Measurements from ENCODE around the gene ALG9. TPM values are rescaled to one million over a fixed set of nuclear protein-coding genes. Genes with fewer than 3 reads are reported as not detected.

ALG9 gene
- total and polyA plus RNA-seq, 2 of the 4 experiments (the other 2 are of a cell fraction), result 20.7 to 35.7 TPM

- Histone ChIP-seq H3K14ac (replicated peaks; ENCODE audit: low read depth, low read length) (no peak overlapping the region), H2BK20ac (ENCODE audit: low read depth, low read length) (no peak overlapping the region), H4K8ac (ENCODE audit: low read depth in 2 of 2, low read length in 2 of 2) (no peak overlapping the region; a peak in 1 of 4 replicates), H3K27me3 (ENCODE audit: control insufficient read depth, insufficient read depth, low read length) (no peaks in the 10 kb centered on the region), H3K23ac (ENCODE audit: low read depth, low read length) (no peak overlapping the region), H3K36me3 (ENCODE audit: control insufficient read depth, insufficient read depth, low read length) (peaks cover 5% of the 10 kb centered on the region), H2BK15ac (ENCODE audit: low read depth, low read length) (no peak overlapping the region), H3K9me1 (ENCODE audit: insufficient read depth, low read length) (peaks cover 4% of the 10 kb centered on the region; the same call in 1 of the 2 replicates), H3K79me1 (ENCODE audit: low read depth in 1 of 2, low read length in 2 of 2) (peaks cover 3 to 19% of the 10 kb centered on the region in 2 experiments; a peak in 3 of 4 replicates), H3K4me3 (ENCODE audit: insufficient read depth, low read depth, low read length) (no peak overlapping the region), H3K27ac (ENCODE audit: insufficient read depth, low read length) (no peak overlapping the region), H2AK5ac (ENCODE audit: low read depth, low read length) (no peak overlapping the region), H2BK5ac (ENCODE audit: low read depth, low read length, poor library complexity, severe bottlenecking) (no peak overlapping the region), H3K4ac (ENCODE audit: low read depth, low read length) (no peak overlapping the region), H4K5ac (ENCODE audit: low read depth, low read length) (peak overlapping the region; percentile 80; the same call in 1 of the 2 replicates), H3K4me1 (ENCODE audit: control insufficient read depth, insufficient read depth, low read length) (peaks cover 2% of the 10 kb centered on the region), H3K9me3 (ENCODE audit: control insufficient read depth, insufficient read depth, low read length) (no peaks in the 10 kb centered on the region), H3K9ac (ENCODE audit: low read depth, low read length) (no peak overlapping the region; the same call in 1 of the 2 replicates), H3K4me2 (ENCODE audit: low read depth, low read length) (no peak overlapping the region), H4K20me1 (ENCODE audit: insufficient read depth, low read length) (no peaks in the 10 kb centered on the region), H3K56ac (ENCODE audit: extremely low read depth, insufficient read depth, low read length) (no peak overlapping the region), H4K91ac (ENCODE audit: insufficient read depth, low read depth, low read length) (no peak overlapping the region), H2AK9ac (replicated peaks; ENCODE audit: low read depth, low read length, poor library complexity) (no peak overlapping the region), H2AFZ (replicated peaks; ENCODE audit: low read length, poor library complexity) (no peak overlapping the region), H3K18ac (ENCODE audit: low read depth, low read length) (no peak overlapping the region), H2BK120ac (ENCODE audit: low read depth, low read length) (no peak overlapping the region)
- CTCF ChIA-PET, result interaction anchor here (1.5 kb wide), 1 partner anchor 24 kb away, joined by 4 read pairs; no protein-coding TSS in a partner anchor
- no TSS peak for BruUV-seq (replicated peaks)
- DNase-seq, result no peak
- no CpG with 5 or more reads among the region's 1 CpG for WGBS, 2 experiments (ENCODE audit: extremely low coverage in 2 of 2, insufficient read length in 1 of 2)
- no peak for ATAC-seq (ENCODE audit: low read depth)
- intact Hi-C loops (cut with micrococcal nuclease) (loop anchor here (2.0 to 10.0 kb wide), 2 partner anchors 127 to 355 kb away; partner anchors contain the start of gene PTS), dilution Hi-C loops (cut with HindIII; ENCODE audit: low sequenced_read_pairs, unreplicated experiment) (no loop called here), in situ Hi-C loops (cut with MboI; ENCODE audit: low sequenced_read_pairs) (no loop called here)
- TF ChIP-seq CEBPB (IDR thresholded peaks at IDR 0.05; ENCODE audit: low read depth, low read length) (no peak), BHLHE40 (IDR thresholded peaks at IDR 0.05; ENCODE audit: low read depth, low read length) (no peak), MXI1 (IDR thresholded peaks at IDR 0.05; ENCODE audit: borderline replicate concordance, low read depth, low read length) (no peak), NFE2L2 (IDR thresholded peaks at IDR 0.05; ENCODE audit: low read depth, low read length) (no peak), CHD1 (IDR thresholded peaks at IDR 0.05; ENCODE audit: low read depth, low read length) (no peak), SMC3 (IDR thresholded peaks at IDR 0.05; ENCODE audit: low read depth, low read length) (no peak), POLR2A (IDR thresholded peaks at IDR 0.05; ENCODE audit: low read depth, low read length) (no peak)
- TF ChIP-seq, protein P1, sequence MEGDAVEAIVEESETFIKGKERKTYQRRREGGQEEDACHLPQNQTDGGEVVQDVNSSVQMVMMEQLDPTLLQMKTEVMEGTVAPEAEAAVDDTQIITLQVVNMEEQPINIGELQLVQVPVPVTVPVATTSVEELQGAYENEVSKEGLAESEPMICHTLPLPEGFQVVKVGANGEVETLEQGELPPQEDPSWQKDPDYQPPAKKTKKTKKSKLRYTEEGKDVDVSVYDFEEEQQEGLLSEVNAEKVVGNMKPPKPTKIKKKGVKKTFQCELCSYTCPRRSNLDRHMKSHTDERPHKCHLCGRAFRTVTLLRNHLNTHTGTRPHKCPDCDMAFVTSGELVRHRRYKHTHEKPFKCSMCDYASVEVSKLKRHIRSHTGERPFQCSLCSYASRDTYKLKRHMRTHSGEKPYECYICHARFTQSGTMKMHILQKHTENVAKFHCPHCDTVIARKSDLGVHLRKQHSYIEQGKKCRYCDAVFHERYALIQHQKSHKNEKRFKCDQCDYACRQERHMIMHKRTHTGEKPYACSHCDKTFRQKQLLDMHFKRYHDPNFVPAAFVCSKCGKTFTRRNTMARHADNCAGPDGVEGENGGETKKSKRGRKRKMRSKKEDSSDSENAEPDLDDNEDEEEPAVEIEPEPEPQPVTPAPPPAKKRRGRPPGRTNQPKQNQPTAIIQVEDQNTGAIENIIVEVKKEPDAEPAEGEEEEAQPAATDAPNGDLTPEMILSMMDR (conservative IDR thresholded peaks at IDR 0.05; ENCODE audit: low read depth, low read length), result no peak
- POLR2A ChIA-PET (ENCODE audit: unreplicated experiment), result no interaction called here
Measured at GRCh38 chr11:111870113-111870512, 1.3 kb downstream of the ALG9 start.
